OCI-LY7 (cell line): Measurements from ENCODE around the gene AUTS2. TPM values are rescaled to one million over a fixed set of nuclear protein-coding genes. Genes with fewer than 3 reads are reported as not detected.

Experiments
- BruUV-seq: library from RNA; stranded (reverse); fragments of 400-500 nt; replicated peaks from 2 replicates; lab custom pipeline; 2021; lab: Mats Ljungman, UMichigan
- CTCF ChIA-PET: fragments of 300-600 bp; sonication (Branson Sonifier 250); formaldehyde crosslinking; loops from one replicate; lab custom pipeline; 2022; ENCODE audit warnings: antibody characterized with exemption; ENCODE audit not compliant: unreplicated experiment; lab: Charles Lee
- POLR2A ChIA-PET: fragments of 300-600 bp; sonication (Branson Sonifier 250); formaldehyde crosslinking; loops from one replicate; lab custom pipeline; 2022; ENCODE audit warnings: antibody characterized with exemption; lab: Charles Lee
- DNase-seq: peaks from one replicate; pipeline ENCODE4 v3.0.0-alpha.2; 2015; ENCODE audit warnings: low spot score
- H2AFZ ChIP-seq: fragments of 200-600 bp; sonication (generic), shearing (Covaris generic); 2 replicates; pipeline ENCODE4 v1.6.1; 2014; ENCODE audit warnings: mild to moderate bottlenecking, antibody characterized with exemption, low read length, moderate library complexity
- H3K27ac ChIP-seq: fragments of 200-600 bp; sonication (generic); 2 replicates; pipeline ENCODE4 v1.5.1; 2014; ENCODE audit warnings: mixed run types, low read depth, mild to moderate bottlenecking, moderate library complexity, low read length, inconsistent platforms; ENCODE audit not compliant: poor library complexity, severe bottlenecking
- H3K36me3 ChIP-seq: fragments of 200-600 bp; sonication (generic); 2 replicates; pipeline ENCODE4 v1.6.1; 2014; ENCODE audit warnings: mild to moderate bottlenecking, antibody characterized with exemption, low read length, moderate library complexity, mixed read lengths; ENCODE audit not compliant: insufficient read depth
- H3K4me1 ChIP-seq: fragments of 200-600 bp; sonication (generic); 2 replicates; pipeline ENCODE4 v1.5.1; 2014; ENCODE audit warnings: mild to moderate bottlenecking, low read length; ENCODE audit not compliant: insufficient read depth, poor library complexity, severe bottlenecking
- H3K4me2 ChIP-seq: fragments of 200-600 bp; sonication (generic); 2 replicates; pipeline ENCODE4 v1.6.1; 2014; ENCODE audit warnings: mild to moderate bottlenecking, low read length
- H3K4me3 ChIP-seq: fragments of 200-600 bp; sonication (generic); 2 replicates; pipeline ENCODE4 v1.5.1; 2014; ENCODE audit warnings: mild to moderate bottlenecking, low read depth, low read length; ENCODE audit not compliant: poor library complexity, severe bottlenecking
- H3K79me2 ChIP-seq: fragments of 200-600 bp; sonication (generic); 2 replicates; pipeline ENCODE4 v1.6.1; 2016; ENCODE audit warnings: low read depth, mild to moderate bottlenecking, low read length, moderate library complexity, mixed read lengths; ENCODE audit not compliant: insufficient read depth
- H3K9me2 ChIP-seq: fragments of 200-600 bp; sonication (generic); 2 replicates; pipeline ENCODE4 v1.6.1; 2016; ENCODE audit warnings: mild to moderate bottlenecking, low read length, mixed read lengths; ENCODE audit not compliant: insufficient read depth
- H3K9me3 ChIP-seq: fragments of 200-600 bp; sonication (generic); 2 replicates; pipeline ENCODE4 v1.6.1; 2014; ENCODE audit warnings: mild to moderate bottlenecking, mixed run types, low read length, mixed read lengths
- H4K20me1 ChIP-seq: fragments of 200-600 bp; sonication (generic); 2 replicates; pipeline ENCODE4 v1.6.1; 2014; ENCODE audit warnings: mild to moderate bottlenecking, antibody characterized with exemption, low read length, moderate library complexity, mixed read lengths; ENCODE audit not compliant: insufficient read depth
- EZH2phosphoT487 ChIP-seq: fragments of 200-600 bp; sonication (generic); IDR thresholded peaks from 2 replicates; pipeline ENCODE4 v1.6.1; 2018; ENCODE audit warnings: low read depth, borderline replicate concordance, mild to moderate bottlenecking, mixed run types, antibody characterized with exemption, low read length, moderate library complexity, mixed read lengths
- intact Hi-C: fragments of 100-400 bp; cut with micrococcal nuclease; formaldehyde crosslinking; loops from one replicate; pipeline ENCODE4 v1.10.0; 2022; ENCODE audit not compliant: unreplicated experiment
- total RNA-seq, 2 experiments: library from RNA; depleted of rRNA in 1 of 2; stranded (reverse); fragments of >200 nt in 1 of 2; shearing (Covaris generic) in 1 of 2; gene quantifications; 2 replicates each; pipeline ENCODE4 v1.2.3, GENCODE V29; 2014 to 2022
- TF ChIP-seq, protein P1 (sequence below): fragments of 200-600 bp; sonication (generic); conservative IDR thresholded peaks from 2 replicates; pipeline ENCODE4 v1.5.1; 2014; ENCODE audit warnings: mild to moderate bottlenecking, antibody characterized with exemption, low read length, moderate library complexity, mixed read lengths

The AUTS2 gene
- total RNA-seq, 2 experiments from 2014 or later = 37.9 to 78.5 TPM

DNA sequence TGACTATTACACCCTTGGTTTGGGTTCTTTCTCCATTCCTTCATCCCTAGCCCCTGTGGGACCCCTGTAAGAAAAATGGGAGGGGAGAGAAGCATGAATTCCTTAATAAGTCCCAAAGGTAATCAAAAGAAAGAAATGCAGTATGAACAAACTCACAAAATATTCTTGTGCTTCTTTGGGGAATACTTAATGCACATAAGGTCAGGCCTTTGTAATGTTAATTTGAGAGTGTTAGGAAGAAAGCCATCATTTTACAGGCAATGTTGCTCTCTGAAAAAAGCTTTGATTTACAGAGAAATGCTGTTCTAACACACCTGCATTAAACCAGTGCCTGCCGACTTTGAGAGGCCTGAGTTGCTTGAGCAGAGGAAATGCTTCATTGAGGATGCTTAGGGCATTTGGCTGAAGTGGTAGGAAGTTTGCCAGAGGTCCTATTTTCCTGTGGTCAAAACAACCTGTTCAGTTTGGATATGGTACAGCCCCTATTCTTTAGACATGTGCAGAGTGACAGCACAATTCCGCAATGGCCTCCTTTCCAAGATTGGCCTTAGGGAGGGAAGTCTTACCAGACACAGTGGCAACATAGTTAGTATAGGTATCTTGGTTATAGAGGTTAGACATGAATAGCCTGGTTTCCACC lies 643.4 kb downstream of the AUTS2 start:
- TF ChIP-seq, protein P1, sequence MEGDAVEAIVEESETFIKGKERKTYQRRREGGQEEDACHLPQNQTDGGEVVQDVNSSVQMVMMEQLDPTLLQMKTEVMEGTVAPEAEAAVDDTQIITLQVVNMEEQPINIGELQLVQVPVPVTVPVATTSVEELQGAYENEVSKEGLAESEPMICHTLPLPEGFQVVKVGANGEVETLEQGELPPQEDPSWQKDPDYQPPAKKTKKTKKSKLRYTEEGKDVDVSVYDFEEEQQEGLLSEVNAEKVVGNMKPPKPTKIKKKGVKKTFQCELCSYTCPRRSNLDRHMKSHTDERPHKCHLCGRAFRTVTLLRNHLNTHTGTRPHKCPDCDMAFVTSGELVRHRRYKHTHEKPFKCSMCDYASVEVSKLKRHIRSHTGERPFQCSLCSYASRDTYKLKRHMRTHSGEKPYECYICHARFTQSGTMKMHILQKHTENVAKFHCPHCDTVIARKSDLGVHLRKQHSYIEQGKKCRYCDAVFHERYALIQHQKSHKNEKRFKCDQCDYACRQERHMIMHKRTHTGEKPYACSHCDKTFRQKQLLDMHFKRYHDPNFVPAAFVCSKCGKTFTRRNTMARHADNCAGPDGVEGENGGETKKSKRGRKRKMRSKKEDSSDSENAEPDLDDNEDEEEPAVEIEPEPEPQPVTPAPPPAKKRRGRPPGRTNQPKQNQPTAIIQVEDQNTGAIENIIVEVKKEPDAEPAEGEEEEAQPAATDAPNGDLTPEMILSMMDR = no peak
- no peak for TF ChIP-seq EZH2phosphoT487
- Histone ChIP-seq H3K9me2 (no peaks in the 10 kb centered on the region), H4K20me1 (no peaks in the 10 kb centered on the region), H3K79me2 (no peaks in the 10 kb centered on the region), H3K36me3 (no peaks in the 10 kb centered on the region), H3K4me3 (no peak overlapping the region), H3K9me3 (no peaks in the 10 kb centered on the region), H3K27ac (no peak overlapping the region), H3K4me1 (peaks cover 22% of the 10 kb centered on the region), H3K4me2 (no peak overlapping the region), H2AFZ (no peak overlapping the region)
- intact Hi-C loops = no loop called here
- no TSS peak for BruUV-seq
- no peak for DNase-seq
- CTCF ChIA-PET = no interaction called here
- POLR2A ChIA-PET = interaction anchor here (0.7 to 0.8 kb wide), 2 partner anchors 99 to 1015 kb away, joined by 3 read pairs; no protein-coding TSS in a partner anchor

DNA sequence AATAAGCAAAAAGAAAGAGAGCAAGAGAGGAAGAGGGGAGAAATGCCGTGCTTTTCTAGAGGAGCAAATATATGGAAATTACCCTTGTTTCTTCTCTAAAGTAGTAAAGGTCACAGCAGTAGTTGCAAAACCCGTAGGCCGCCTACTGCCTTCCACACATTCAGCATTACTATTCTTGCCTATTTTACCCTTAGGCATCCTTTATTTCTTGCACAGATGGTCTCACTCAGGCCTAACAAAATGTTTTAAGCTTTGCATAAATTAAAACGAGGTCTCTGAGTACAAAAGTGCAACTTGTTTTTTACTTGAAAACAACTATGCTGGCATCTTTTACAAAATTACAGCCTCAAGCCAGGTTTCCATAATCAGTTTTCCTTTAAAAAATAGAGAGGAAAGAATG lies 644.6 kb downstream of the AUTS2 start:
- Histone ChIP-seq H3K27ac (no peak overlapping the region), H3K9me2 (no peaks in the 10 kb centered on the region), H3K4me1 (peaks cover 14% of the 10 kb centered on the region), H3K36me3 (no peaks in the 10 kb centered on the region), H3K9me3 (no peaks in the 10 kb centered on the region), H3K4me3 (no peak overlapping the region), H2AFZ (no peak overlapping the region), H3K79me2 (no peaks in the 10 kb centered on the region), H4K20me1 (no peaks in the 10 kb centered on the region), H3K4me2 (no peak overlapping the region)
- DNase-seq = no peak
- no TSS peak for BruUV-seq
- ChIA-PET CTCF (no interaction called here), POLR2A (interaction anchor here (1.0 kb wide), 1 partner anchor 250 kb away, joined by 4 read pairs; no protein-coding TSS in a partner anchor)
- no peak for TF ChIP-seq EZH2phosphoT487
- intact Hi-C loops = no loop called here

DNA sequence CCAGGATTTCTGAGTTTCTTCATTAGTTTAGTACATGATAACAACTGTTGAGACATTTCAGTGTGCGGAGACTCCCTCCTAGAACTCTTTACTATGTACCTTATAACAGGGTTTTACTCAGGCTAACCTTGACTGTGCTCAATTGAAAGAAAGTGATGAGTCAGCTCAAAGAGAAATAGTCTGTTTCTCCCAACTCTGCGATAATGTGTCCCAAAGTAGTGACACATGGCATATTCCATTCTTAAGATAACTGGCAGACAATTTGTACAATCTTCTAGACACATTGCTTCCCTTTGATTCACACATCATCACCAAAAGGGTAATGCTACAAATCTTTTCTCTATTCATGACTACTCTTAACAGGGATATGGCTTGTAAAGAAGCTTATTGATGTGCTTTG lies 645.2 kb downstream of the AUTS2 start:
- TF ChIP-seq EZH2phosphoT487 = no peak
- TF ChIP-seq, protein P1 = no peak
- POLR2A ChIA-PET = interaction anchor here (1.0 kb wide), 1 partner anchor 249 kb away, joined by 4 read pairs; no protein-coding TSS in a partner anchor
- no peak overlapping the region for H2AFZ ChIP-seq
- no peaks in the 10 kb centered on the region for H3K9me2 ChIP-seq
- peaks cover 8% of the 10 kb centered on the region for H3K4me1 ChIP-seq
- intact Hi-C loops = no loop called here
- H3K4me2 ChIP-seq = no peak overlapping the region
- no peaks in the 10 kb centered on the region for H3K79me2 ChIP-seq
- no peak overlapping the region for H3K4me3 ChIP-seq
- H4K20me1 ChIP-seq = no peaks in the 10 kb centered on the region
- no peaks in the 10 kb centered on the region for H3K36me3 ChIP-seq
- BruUV-seq = no TSS peak
- CTCF ChIA-PET = no interaction called here
- DNase-seq = no peak
- no peaks in the 10 kb centered on the region for H3K9me3 ChIP-seq
- H3K27ac ChIP-seq = no peak overlapping the region
